Neural progenitor cell (in vitro differentiated cells): ENCODE results near the gene PYDC1. TPM values are rescaled to one million over a fixed set of nuclear protein-coding genes. Genes with fewer than 3 reads are reported as not detected.

ENCODE experiments used
- DNase-seq: peaks from one replicate; pipeline ENCODE4 v3.0.0-alpha.2; 2016; ENCODE audit warnings: low spot score
- H2AFZ ChIP-seq: fragments of 200-600 bp; sonication (generic); replicated peaks from 2 replicates; pipeline ENCODE4 v1.6.1; 2016; ENCODE audit warnings: antibody characterized with exemption
- H3F3A ChIP-seq: fragments of 200-600 bp; sonication (generic); 2 replicates; pipeline ENCODE4 v1.6.1; 2016; ENCODE audit warnings: antibody characterized with exemption, low read depth
- H3K27ac ChIP-seq: fragments of 200-600 bp; sonication (generic); 2 replicates; pipeline ENCODE4 v1.5.1; 2016; ENCODE audit warnings: mild to moderate bottlenecking
- H3K27me3 ChIP-seq: fragments of 200-600 bp; sonication (generic); 2 replicates; pipeline ENCODE4 v1.6.1; 2016; ENCODE audit warnings: mild to moderate bottlenecking, moderate library complexity
- H3K36me3 ChIP-seq: fragments of 200-600 bp; sonication (generic); 2 replicates; pipeline ENCODE4 v1.5.1; 2016
- H3K4me1 ChIP-seq: fragments of 200-600 bp; sonication (generic); 2 replicates; pipeline ENCODE4 v1.6.1; 2016; ENCODE audit warnings: mixed run types
- H3K4me2 ChIP-seq: fragments of 200-600 bp; sonication (generic); 2 replicates; pipeline ENCODE4 v1.6.1; 2016
- H3K4me3 ChIP-seq: fragments of 200-600 bp; sonication (generic); 2 replicates; pipeline ENCODE4 v1.5.1; 2016
- H3K79me2 ChIP-seq: fragments of 200-600 bp; sonication (generic); 2 replicates; pipeline ENCODE4 v1.6.1; 2016; ENCODE audit warnings: low read depth
- H3K9ac ChIP-seq: fragments of 200-600 bp; sonication (generic); 2 replicates; pipeline ENCODE4 v1.6.1; 2016
- H3K9me3 ChIP-seq: fragments of 200-600 bp; sonication (generic); 2 replicates; pipeline ENCODE4 v1.5.1; 2016; ENCODE audit warnings: low read depth
- H4K20me1 ChIP-seq: fragments of 200-600 bp; sonication (generic); 2 replicates; pipeline ENCODE4 v1.6.1; 2016; ENCODE audit warnings: low read depth
- H3K27ac Mint-ChIP-seq: 3 replicates; pipeline ENCODE4 v1.8.0; 2021; ENCODE audit warnings: mixed read lengths
- H3K27me3 Mint-ChIP-seq: 2 replicates; pipeline ENCODE4 v1.8.0; 2022; ENCODE audit warnings: low read depth, mild to moderate bottlenecking, inconsistent platforms, moderate library complexity, mixed read lengths; ENCODE audit not compliant: insufficient read depth
- H3K36me3 Mint-ChIP-seq: 3 replicates; pipeline ENCODE4 v1.8.0; 2021; ENCODE audit warnings: mixed read lengths
- H3K4me1 Mint-ChIP-seq: 3 replicates; pipeline ENCODE4 v1.8.0; 2021; ENCODE audit warnings: mixed read lengths
- H3K4me3 Mint-ChIP-seq: 3 replicates; pipeline ENCODE4 v1.8.0; 2021; ENCODE audit warnings: mild to moderate bottlenecking, moderate library complexity, mixed read lengths
- H3K9me3 Mint-ChIP-seq: 3 replicates; pipeline ENCODE4 v1.8.0; 2020; ENCODE audit warnings: mixed read lengths
- EZH2 ChIP-seq: fragments of 200-600 bp; sonication (generic); IDR thresholded peaks from 2 replicates; pipeline ENCODE4 v1.6.1; 2017; ENCODE audit warnings: antibody characterized with exemption, mild to moderate bottlenecking, moderate library complexity
- EZH2phosphoT487 ChIP-seq: fragments of 200-600 bp; sonication (generic); IDR thresholded peaks from 2 replicates; pipeline ENCODE4 v1.6.1; 2017; ENCODE audit warnings: antibody characterized with exemption
- total RNA-seq: library from RNA; depleted of rRNA; stranded (reverse); fragments of >200 nt; gene quantifications from 2 replicates; pipeline ENCODE4 v1.2.3, GENCODE V29; 2015; ENCODE audit warnings: low replicate concordance
- TF ChIP-seq, protein P1 (sequence below): fragments of 200-600 bp; sonication (generic); IDR thresholded peaks from 2 replicates; pipeline ENCODE4 v1.5.1; 2017; ENCODE audit warnings: antibody characterized with exemption, mild to moderate bottlenecking

PYDC1 gene
- total RNA-seq, 1 donor from 2014 or later: not detected

DNA sequence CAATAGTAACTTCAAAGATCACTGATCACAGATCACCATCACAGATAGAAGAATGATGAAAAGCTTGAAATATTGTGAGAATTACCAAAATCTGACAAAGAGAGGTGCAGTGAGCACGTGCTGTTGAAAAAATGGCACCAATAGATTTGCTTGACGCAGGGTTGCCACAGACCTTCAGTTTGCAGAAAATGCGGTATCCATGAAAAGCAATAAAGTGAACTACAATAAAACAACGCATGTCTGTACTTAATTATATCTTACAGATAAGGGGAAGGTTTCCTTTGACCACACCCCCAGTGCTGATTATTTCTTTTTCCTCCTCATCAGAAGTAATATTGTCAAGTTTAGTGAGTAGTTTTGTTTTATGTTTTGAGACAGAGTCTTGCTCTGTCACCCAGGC, 21.1 kb upstream of the PYDC1 start:
- TF ChIP-seq EZH2 (no peak), EZH2phosphoT487 (no peak)
- TF ChIP-seq, protein P1, sequence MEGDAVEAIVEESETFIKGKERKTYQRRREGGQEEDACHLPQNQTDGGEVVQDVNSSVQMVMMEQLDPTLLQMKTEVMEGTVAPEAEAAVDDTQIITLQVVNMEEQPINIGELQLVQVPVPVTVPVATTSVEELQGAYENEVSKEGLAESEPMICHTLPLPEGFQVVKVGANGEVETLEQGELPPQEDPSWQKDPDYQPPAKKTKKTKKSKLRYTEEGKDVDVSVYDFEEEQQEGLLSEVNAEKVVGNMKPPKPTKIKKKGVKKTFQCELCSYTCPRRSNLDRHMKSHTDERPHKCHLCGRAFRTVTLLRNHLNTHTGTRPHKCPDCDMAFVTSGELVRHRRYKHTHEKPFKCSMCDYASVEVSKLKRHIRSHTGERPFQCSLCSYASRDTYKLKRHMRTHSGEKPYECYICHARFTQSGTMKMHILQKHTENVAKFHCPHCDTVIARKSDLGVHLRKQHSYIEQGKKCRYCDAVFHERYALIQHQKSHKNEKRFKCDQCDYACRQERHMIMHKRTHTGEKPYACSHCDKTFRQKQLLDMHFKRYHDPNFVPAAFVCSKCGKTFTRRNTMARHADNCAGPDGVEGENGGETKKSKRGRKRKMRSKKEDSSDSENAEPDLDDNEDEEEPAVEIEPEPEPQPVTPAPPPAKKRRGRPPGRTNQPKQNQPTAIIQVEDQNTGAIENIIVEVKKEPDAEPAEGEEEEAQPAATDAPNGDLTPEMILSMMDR: no peak
- H3K36me3 ChIP-seq: no peaks in the 10 kb centered on the region
- H3K4me1 Mint-ChIP-seq: no peaks in the 10 kb centered on the region

DNA sequence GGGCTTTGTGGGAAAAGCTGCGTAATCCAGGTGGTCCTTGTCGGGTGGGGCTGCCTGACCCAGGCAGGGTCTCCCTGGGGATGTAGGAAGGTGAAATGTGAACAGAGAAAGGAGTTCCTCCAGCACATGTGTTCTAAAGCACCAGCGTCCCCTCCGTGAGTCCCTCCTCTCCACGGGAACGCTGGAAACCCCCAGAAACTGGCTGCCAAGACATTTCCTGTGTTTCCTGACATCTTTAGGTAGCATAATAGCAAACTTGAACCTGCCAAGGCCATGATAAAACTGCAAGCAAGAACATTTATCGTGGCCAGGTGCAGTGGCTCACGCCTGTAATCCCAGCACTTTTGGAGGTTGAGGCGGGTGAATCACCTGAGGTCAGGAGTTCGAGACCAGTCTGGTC, 12.6 kb upstream of the PYDC1 start:
- Mint-ChIP-seq H3K27ac (no peak overlapping the region), H3K4me3 (no peak overlapping the region), H3K27me3 (peaks cover 9% of the 10 kb centered on the region), H3K36me3 (no peaks in the 10 kb centered on the region), H3K4me1 (no peaks in the 10 kb centered on the region), H3K9me3 (peaks cover 13% of the 10 kb centered on the region)
- no peaks in the 10 kb centered on the region for H3K4me1 ChIP-seq
- no peaks in the 10 kb centered on the region for H3K36me3 ChIP-seq
- no peaks in the 10 kb centered on the region for H3K27me3 ChIP-seq
- TF ChIP-seq EZH2phosphoT487: no peak
- no peak overlapping the region for H3K27ac ChIP-seq
- H3K9me3 ChIP-seq: no peaks in the 10 kb centered on the region
- H3F3A ChIP-seq: no peaks in the 10 kb centered on the region
- no peaks in the 10 kb centered on the region for H3K79me2 ChIP-seq
- DNase-seq: no peak
- H3K4me2 ChIP-seq: no peak overlapping the region
- H3K4me3 ChIP-seq: no peak overlapping the region
- no peaks in the 10 kb centered on the region for H4K20me1 ChIP-seq
- no peak overlapping the region for H2AFZ ChIP-seq
- no peak overlapping the region for H3K9ac ChIP-seq

More for the DNA sequence above, 21.1 kb upstream of the PYDC1 start:
- no peak overlapping the region for H3K27ac Mint-ChIP-seq
- H3K27me3 Mint-ChIP-seq: peaks cover 3% of the 10 kb centered on the region
- no peak overlapping the region for H2AFZ ChIP-seq
- no peaks in the 10 kb centered on the region for H3F3A ChIP-seq
- H3K9ac ChIP-seq: no peak overlapping the region
- DNase-seq: no peak
- no peak overlapping the region for H3K4me3 ChIP-seq
- H3K79me2 ChIP-seq: no peaks in the 10 kb centered on the region
- H3K27ac ChIP-seq: no peak overlapping the region
- no peak overlapping the region for H3K4me2 ChIP-seq
- H3K4me3 Mint-ChIP-seq: no peak overlapping the region
- H3K4me1 ChIP-seq: no peaks in the 10 kb centered on the region
- no peaks in the 10 kb centered on the region for H3K36me3 Mint-ChIP-seq
- peaks cover 6% of the 10 kb centered on the region for H3K9me3 Mint-ChIP-seq
- no peaks in the 10 kb centered on the region for H4K20me1 ChIP-seq
- H3K9me3 ChIP-seq: no peaks in the 10 kb centered on the region
- H3K27me3 ChIP-seq: no peaks in the 10 kb centered on the region

DNA sequence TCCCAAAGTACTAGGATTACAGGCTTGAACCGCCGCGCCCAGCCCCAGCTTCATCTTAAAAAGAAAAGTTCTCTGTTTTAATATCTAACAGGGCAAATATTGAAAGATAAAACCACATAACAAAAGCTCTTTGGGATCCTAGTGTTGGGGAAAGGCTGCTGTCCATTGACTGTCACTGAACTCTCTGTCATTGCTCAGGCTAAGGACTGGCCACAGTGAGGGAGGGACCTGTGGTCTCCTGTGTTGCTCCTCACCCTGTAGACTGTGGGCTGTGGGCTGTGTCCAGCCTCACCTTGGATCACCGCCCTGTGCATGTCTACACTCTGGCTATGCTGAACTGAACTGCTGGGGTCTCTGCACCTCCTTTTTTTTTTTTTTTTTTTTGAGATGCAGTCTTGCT, 11.3 kb upstream of the PYDC1 start:
- Histone ChIP-seq H3K79me2 (no peaks in the 10 kb centered on the region), H3K4me3 (no peak overlapping the region), H3K9ac (no peak overlapping the region), H3F3A (no peaks in the 10 kb centered on the region), H3K36me3 (no peaks in the 10 kb centered on the region), H2AFZ (no peak overlapping the region), H3K27me3 (no peaks in the 10 kb centered on the region), H3K4me1 (no peaks in the 10 kb centered on the region), H3K9me3 (no peaks in the 10 kb centered on the region), H4K20me1 (no peaks in the 10 kb centered on the region), H3K27ac (no peak overlapping the region), H3K4me2 (no peak overlapping the region)
- H3K27me3 Mint-ChIP-seq: peaks cover 6% of the 10 kb centered on the region
- H3K4me3 Mint-ChIP-seq: no peak overlapping the region
- H3K9me3 Mint-ChIP-seq: peaks cover 9% of the 10 kb centered on the region
- no peak overlapping the region for H3K27ac Mint-ChIP-seq
- DNase-seq: no peak
- no peaks in the 10 kb centered on the region for H3K36me3 Mint-ChIP-seq
- TF ChIP-seq EZH2: no peak
- TF ChIP-seq, protein P1: no peak
- no peak for TF ChIP-seq EZH2phosphoT487
- no peaks in the 10 kb centered on the region for H3K4me1 Mint-ChIP-seq

DNA sequence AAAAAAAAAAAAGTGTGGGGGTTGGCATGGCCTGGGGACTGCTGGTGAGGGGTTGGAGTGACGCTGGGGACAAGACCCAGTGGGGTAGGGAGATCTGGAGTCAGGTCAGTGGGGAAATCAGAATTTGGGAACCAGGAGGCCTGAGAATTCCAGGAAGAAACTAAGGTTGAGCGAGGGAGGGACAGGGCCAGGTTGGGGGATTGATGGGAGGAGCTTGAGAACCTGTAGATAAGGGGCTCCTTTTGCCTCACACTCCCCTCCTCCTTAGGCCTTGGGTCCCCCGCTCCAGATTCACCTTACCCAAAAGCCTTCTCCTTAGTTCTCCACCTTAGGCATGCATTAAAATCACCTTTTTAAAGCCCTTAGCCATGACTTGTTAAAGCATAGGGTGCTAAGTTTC, 8.3 kb upstream of the PYDC1 start:
- no peak overlapping the region for H3K9ac ChIP-seq

More for the DNA sequence above, 8.3 kb upstream of the PYDC1 start:
- Histone ChIP-seq H3K27ac (no peak overlapping the region), H2AFZ (no peak overlapping the region), H4K20me1 (no peaks in the 10 kb centered on the region), H3K9me3 (no peaks in the 10 kb centered on the region), H3K4me3 (no peak overlapping the region), H3K27me3 (no peaks in the 10 kb centered on the region), H3F3A (no peaks in the 10 kb centered on the region), H3K4me1 (no peaks in the 10 kb centered on the region), H3K4me2 (no peak overlapping the region), H3K79me2 (no peaks in the 10 kb centered on the region), H3K36me3 (no peaks in the 10 kb centered on the region)
- no peak for TF ChIP-seq EZH2phosphoT487
- TF ChIP-seq, protein P1: no peak
- TF ChIP-seq EZH2: no peak
- Mint-ChIP-seq H3K27me3 (peaks cover 13% of the 10 kb centered on the region), H3K36me3 (no peaks in the 10 kb centered on the region), H3K9me3 (peaks cover 4% of the 10 kb centered on the region), H3K4me1 (no peaks in the 10 kb centered on the region), H3K4me3 (no peak overlapping the region), H3K27ac (no peak overlapping the region)
- no peak for DNase-seq
